NOMO-1 (cell line): ENCODE measurements around the gene LRP6.
"Not testable (repeated sequence)": the region's sequence is repeated elsewhere in the genome, so short reads cannot be mapped to it uniquely, and the experiment has no call there.

Experiments
- DNase-seq, 2 experiments: peaks; one replicate each; lab custom pipeline; 2025; ENCODE audit not compliant: unreplicated experiment in 2 of 2; lab: John Stamatoyannopoulos, UW

Gene LRP6

GRCh38 chr12:12266389-12266872, 413 bp downstream of the LRP6 start:
- no peak for DNase-seq

- DNase-seq, result no peak
Measured at GRCh38 chr12:12265571-12266388, 1.1 kb downstream of the LRP6 start.

- no peak for DNase-seq
Measured at GRCh38 chr12:12265035-12265434, 1.8 kb downstream of the LRP6 start.

- DNase-seq, result peak in 1 of 2 experiments; percentile 12
Measured at GRCh38 chr12:12263909-12264308, 2.9 kb downstream of the LRP6 start.

- not testable (repeated sequence) for DNase-seq
Measured at GRCh38 chr12:12256291-12256757, 10.5 kb downstream of the LRP6 start.

- no peak for DNase-seq
Measured at GRCh38 chr12:12254553-12254952, 12.3 kb downstream of the LRP6 start.

- DNase-seq, result peak; percentile 7 to 54
Measured at GRCh38 chr12:12249216-12250050, 17.4 kb downstream of the LRP6 start.

- no peak for DNase-seq
Measured at GRCh38 chr12:12247584-12247983, 19.3 kb downstream of the LRP6 start.

GRCh38 chr12:12244341-12244740, 22.5 kb downstream of the LRP6 start:
- no peak for DNase-seq

- DNase-seq, result no peak
Measured at GRCh38 chr12:12240662-12241340, 26.0 kb downstream of the LRP6 start.

GRCh38 chr12:12239127-12239526, 27.7 kb downstream of the LRP6 start:
- DNase-seq, result no peak

GRCh38 chr12:12238605-12239004, 28.2 kb downstream of the LRP6 start:
- no peak for DNase-seq

- no peak for DNase-seq
Measured at GRCh38 chr12:12236896-12237295, 29.9 kb downstream of the LRP6 start.

- no peak for DNase-seq
Measured at GRCh38 chr12:12230275-12230674, 36.6 kb downstream of the LRP6 start.

- DNase-seq, result peak in 1 of 2 experiments; percentile 48
Measured at GRCh38 chr12:12229556-12230092, 37.2 kb downstream of the LRP6 start.

GRCh38 chr12:12228402-12228801, 38.4 kb downstream of the LRP6 start:
- no peak for DNase-seq

GRCh38 chr12:12226187-12226586, 40.7 kb downstream of the LRP6 start:
- no peak for DNase-seq

GRCh38 chr12:12224240-12224940, 42.5 kb downstream of the LRP6 start:
- DNase-seq, result no peak

- DNase-seq, result no peak
Measured at GRCh38 chr12:12221560-12221959, 45.3 kb downstream of the LRP6 start.

GRCh38 chr12:12219664-12220063, 47.2 kb downstream of the LRP6 start:
- no peak for DNase-seq
